H9 (cell line): ENCODE results near the gene GARIN5A. TPM values are rescaled to one million over a fixed set of nuclear protein-coding genes. Genes with fewer than 3 reads are reported as not detected.

Experiments
- DNase-seq: peaks from one replicate; pipeline ENCODE4 v3.0.0-alpha.2; 2017
- H2AFZ ChIP-seq: one replicate; pipeline ENCODE4 v1.6.1; 2013; ENCODE audit warnings: mild to moderate bottlenecking, low read length, control low read depth, moderate library complexity
- H2AK5ac ChIP-seq: 2 replicates; pipeline ENCODE4 v1.6.1; 2013; ENCODE audit warnings: low read length, control low read depth, mixed read lengths; ENCODE audit not compliant: insufficient read length
- H2BK120ac ChIP-seq: one replicate; pipeline ENCODE4 v1.6.1; 2013; ENCODE audit warnings: low read depth, mild to moderate bottlenecking, low read length, control low read depth, inconsistent platforms; ENCODE audit not compliant: poor library complexity, severe bottlenecking
- H2BK12ac ChIP-seq: 2 replicates; pipeline ENCODE4 v1.6.1; 2013; ENCODE audit warnings: low read length, control low read depth, mixed read lengths, low read depth; ENCODE audit not compliant: insufficient read length
- H2BK15ac ChIP-seq: 2 replicates; pipeline ENCODE4 v1.6.1; 2013; ENCODE audit warnings: low read depth, low read length, control low read depth
- H2BK20ac ChIP-seq: one replicate; pipeline ENCODE4 v1.6.1; 2013; ENCODE audit warnings: low read depth, mild to moderate bottlenecking, low read length, control low read depth, inconsistent platforms; ENCODE audit not compliant: poor library complexity, severe bottlenecking
- H2BK5ac ChIP-seq: 2 replicates; pipeline ENCODE4 v1.6.1; 2013; ENCODE audit warnings: low read length, control low read depth, mixed read lengths; ENCODE audit not compliant: insufficient read length
- H3K14ac ChIP-seq: 2 replicates; pipeline ENCODE4 v1.6.1; 2013; ENCODE audit warnings: low read length, control low read depth; ENCODE audit not compliant: insufficient read depth
- H3K18ac ChIP-seq: 2 replicates; pipeline ENCODE4 v1.6.1; 2013; ENCODE audit warnings: low read depth, mild to moderate bottlenecking, mixed read lengths, low read length, control low read depth; ENCODE audit not compliant: insufficient read length
- H3K23ac ChIP-seq: 2 replicates; pipeline ENCODE4 v1.6.1; 2013; ENCODE audit warnings: low read length, control low read depth, mixed read lengths, low read depth; ENCODE audit not compliant: insufficient read length
- H3K23me2 ChIP-seq: 2 replicates; pipeline ENCODE4 v1.6.1; 2013; ENCODE audit warnings: low read depth, mild to moderate bottlenecking, mixed read lengths, low read length, control low read depth; ENCODE audit not compliant: insufficient read length, poor library complexity, severe bottlenecking
- H3K27ac ChIP-seq: 2 replicates; pipeline ENCODE4 v1.5.1; 2013; ENCODE audit warnings: low read length, control low read depth, mixed read lengths, low read depth; ENCODE audit not compliant: insufficient read length
- H3K27me3 ChIP-seq: 2 replicates; pipeline ENCODE4 v1.6.1; 2013; ENCODE audit warnings: low read length, control low read depth, inconsistent platforms; ENCODE audit not compliant: insufficient read depth
- H3K4ac ChIP-seq: 2 replicates; pipeline ENCODE4 v1.6.1; 2013; ENCODE audit warnings: low read depth, mild to moderate bottlenecking, control low read depth, inconsistent platforms, low read length, moderate library complexity
- H3K4me1 ChIP-seq: 2 replicates; pipeline ENCODE4 v1.6.1; 2013; ENCODE audit warnings: low read length, control low read depth, inconsistent platforms; ENCODE audit not compliant: insufficient read depth
- H3K4me2 ChIP-seq: 2 replicates; pipeline ENCODE4 v1.6.1; 2013; ENCODE audit warnings: low read length, control low read depth, mixed read lengths; ENCODE audit not compliant: insufficient read length, insufficient read depth
- H3K56ac ChIP-seq: 2 replicates; pipeline ENCODE4 v1.6.1; 2013; ENCODE audit warnings: low read depth, mild to moderate bottlenecking, mixed read lengths, low read length, control low read depth; ENCODE audit not compliant: insufficient read length
- H3K79me1 ChIP-seq: 2 replicates; pipeline ENCODE4 v1.6.1; 2013; ENCODE audit warnings: low read depth, mild to moderate bottlenecking, moderate library complexity, low read length, control low read depth, inconsistent platforms; ENCODE audit not compliant: insufficient read depth, poor library complexity, severe bottlenecking
- H3K79me2 ChIP-seq: 2 replicates; pipeline ENCODE4 v1.6.1; 2013; ENCODE audit warnings: low read length, control low read depth, inconsistent platforms; ENCODE audit not compliant: insufficient read depth
- H3K9ac ChIP-seq: 2 replicates; pipeline ENCODE4 v1.6.1; 2013; ENCODE audit warnings: low read length, control low read depth, mixed read lengths; ENCODE audit not compliant: insufficient read length; ENCODE audit errors: extremely low read depth
- H3K9me3 ChIP-seq: one replicate; pipeline ENCODE4 v1.6.1; 2013; ENCODE audit warnings: low read depth, low read length, inconsistent platforms; ENCODE audit not compliant: control insufficient read depth
- H3T11ph ChIP-seq: one replicate; pipeline ENCODE4 v1.6.1; 2013; ENCODE audit warnings: mild to moderate bottlenecking, low read length, control low read depth, inconsistent platforms
- H4K20me1 ChIP-seq: one replicate; pipeline ENCODE4 v1.6.1; 2013; ENCODE audit not compliant: control insufficient read depth, insufficient read length, insufficient read depth
- H4K5ac ChIP-seq: 2 replicates; pipeline ENCODE4 v1.6.1; 2013; ENCODE audit warnings: low read depth, mild to moderate bottlenecking, mixed read lengths, low read length, control low read depth; ENCODE audit not compliant: insufficient read length
- H4K8ac ChIP-seq: replicated peaks from 2 replicates; pipeline ENCODE4 v1.6.1; 2013; ENCODE audit warnings: low read length, control low read depth, mixed read lengths, low read depth; ENCODE audit not compliant: insufficient read length
- H4K91ac ChIP-seq: 2 replicates; pipeline ENCODE4 v1.6.1; 2013; ENCODE audit warnings: low read depth, mild to moderate bottlenecking, moderate library complexity, mixed read lengths, low read length, control low read depth; ENCODE audit not compliant: insufficient read length
- H3K27ac Mint-ChIP-seq, 3 experiments: 2 replicates in 2 of 3; 3 replicates in 1 of 3; pipeline ENCODE4 v1.8.0; 2020 to 2021; ENCODE audit warnings: mixed read lengths in 3 of 3, mild to moderate bottlenecking in 1 of 3, moderate library complexity in 1 of 3
- H3K27me3 Mint-ChIP-seq: 2 replicates; pipeline ENCODE4 v1.8.0; 2021; ENCODE audit warnings: low read depth, mild to moderate bottlenecking, moderate library complexity, mixed read lengths
- H3K36me3 Mint-ChIP-seq, 3 experiments: 2 replicates in 2 of 3; 3 replicates in 1 of 3; pipeline ENCODE4 v1.8.0; 2020 to 2021; ENCODE audit warnings: low read depth in 3 of 3, mixed read lengths in 3 of 3; ENCODE audit not compliant: insufficient read depth in 1 of 3
- H3K4me1 Mint-ChIP-seq, 2 experiments: 2 replicates each; pipeline ENCODE4 v1.8.0; 2020; ENCODE audit warnings: mixed read lengths in 2 of 2
- H3K4me3 Mint-ChIP-seq, 2 experiments: 2 replicates in 1 of 2; 3 replicates in 1 of 2; pipeline ENCODE4 v1.8.0; 2020 to 2021; ENCODE audit warnings: mild to moderate bottlenecking in 2 of 2, mixed read lengths in 2 of 2, moderate library complexity in 1 of 2
- H3K9me3 Mint-ChIP-seq, 2 experiments: 2 replicates in 1 of 2; 3 replicates in 1 of 2; pipeline ENCODE4 v1.8.0; 2020; ENCODE audit warnings: mild to moderate bottlenecking in 2 of 2, mixed read lengths in 2 of 2, moderate library complexity in 1 of 2
- WGBS: extraction: QIAGEN DNeasy Blood & Tissue Kit; methylation state at CpG from one replicate; pipeline ENCODE4 v1.1.7; 2013; ENCODE audit warnings: missing lambda C conversion rate, low lambda C conversion rate, mixed read lengths; ENCODE audit not compliant: insufficient read length; ENCODE audit errors: extremely low coverage; 5-methylcytosine and 5-hydroxymethylcytosine counted together
- total RNA-seq: library from RNA; stranded (reverse); gene quantifications from 2 replicates; pipeline ENCODE4 v1.2.1, GENCODE V29; 2021
- TF ChIP-seq, protein P1 (sequence below): fragments of 200-600 bp; sonication (generic); conservative IDR thresholded peaks from 3 replicates; pipeline ENCODE4 v1.8.0; 2021; ENCODE audit warnings: antibody characterized with exemption, mild to moderate bottlenecking

The GARIN5A gene
- total RNA-seq, 1 experiment from 2014 or later = 9.5 TPM

DNA sequence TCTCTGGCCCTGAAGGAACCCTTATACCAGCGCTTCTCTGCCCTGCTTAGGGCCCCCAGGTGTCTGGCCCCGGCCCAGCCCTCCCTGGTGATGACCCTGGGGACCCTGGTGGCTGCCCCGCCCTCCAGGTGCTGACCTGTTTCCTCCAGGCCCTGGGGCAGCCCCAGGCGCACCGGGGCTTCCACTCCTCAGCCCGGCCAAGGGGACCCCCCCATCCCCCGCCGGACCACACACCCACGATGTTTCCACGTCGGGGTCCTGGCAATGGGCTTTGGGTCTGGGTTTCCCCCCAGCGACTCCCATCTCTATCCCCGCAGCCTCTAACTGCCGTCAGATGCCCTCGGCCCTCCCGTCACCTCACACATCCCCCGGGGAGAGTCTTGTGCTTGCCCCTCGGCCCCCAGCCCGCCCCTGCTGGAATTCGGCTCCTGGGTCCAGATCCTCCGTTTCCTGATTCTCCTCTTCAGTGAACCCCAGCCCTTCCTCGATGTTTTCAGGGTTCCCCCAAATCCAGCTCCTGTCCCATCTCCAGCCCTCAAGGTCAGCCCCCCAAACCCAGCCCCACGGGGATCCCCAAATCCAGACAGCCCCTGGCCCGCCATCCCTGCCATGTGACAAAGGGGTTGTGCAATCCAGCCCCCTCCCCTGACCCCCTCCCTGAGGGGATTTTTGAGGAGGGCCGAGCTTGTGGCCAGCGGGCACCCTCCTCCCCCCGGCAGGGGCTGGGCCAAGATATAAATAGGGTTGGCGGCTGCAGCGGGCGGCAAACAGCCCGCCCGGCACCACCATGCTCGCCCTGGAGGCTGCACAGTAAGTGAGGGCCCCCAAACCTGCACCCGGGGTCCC lies 58.2 kb downstream of the GARIN5A start, which contains the start of gene SPIB:
Gene SPIB, plus strand, starts transcription at position 763 of the 846 bp plus-strand sequence. Its CDS starts 25 bp downstream, at position 788.
- TF ChIP-seq, protein P1, sequence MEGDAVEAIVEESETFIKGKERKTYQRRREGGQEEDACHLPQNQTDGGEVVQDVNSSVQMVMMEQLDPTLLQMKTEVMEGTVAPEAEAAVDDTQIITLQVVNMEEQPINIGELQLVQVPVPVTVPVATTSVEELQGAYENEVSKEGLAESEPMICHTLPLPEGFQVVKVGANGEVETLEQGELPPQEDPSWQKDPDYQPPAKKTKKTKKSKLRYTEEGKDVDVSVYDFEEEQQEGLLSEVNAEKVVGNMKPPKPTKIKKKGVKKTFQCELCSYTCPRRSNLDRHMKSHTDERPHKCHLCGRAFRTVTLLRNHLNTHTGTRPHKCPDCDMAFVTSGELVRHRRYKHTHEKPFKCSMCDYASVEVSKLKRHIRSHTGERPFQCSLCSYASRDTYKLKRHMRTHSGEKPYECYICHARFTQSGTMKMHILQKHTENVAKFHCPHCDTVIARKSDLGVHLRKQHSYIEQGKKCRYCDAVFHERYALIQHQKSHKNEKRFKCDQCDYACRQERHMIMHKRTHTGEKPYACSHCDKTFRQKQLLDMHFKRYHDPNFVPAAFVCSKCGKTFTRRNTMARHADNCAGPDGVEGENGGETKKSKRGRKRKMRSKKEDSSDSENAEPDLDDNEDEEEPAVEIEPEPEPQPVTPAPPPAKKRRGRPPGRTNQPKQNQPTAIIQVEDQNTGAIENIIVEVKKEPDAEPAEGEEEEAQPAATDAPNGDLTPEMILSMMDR = no peak
- H3K27me3 ChIP-seq = no peaks in the 10 kb centered on the region
- no peaks in the 10 kb centered on the region for H3K9me3 ChIP-seq
- no peak within 1 kb of the TSS for H3K27ac ChIP-seq
- no peak within 1 kb of the TSS for H4K5ac ChIP-seq
- H3K23me2 ChIP-seq = peaks cover 15% of the 10 kb centered on the region
- peaks cover 9% of the 10 kb centered on the region for H3K27me3 Mint-ChIP-seq
- no peak within 1 kb of the TSS for H2BK15ac ChIP-seq
- no peak within 1 kb of the TSS for H2BK120ac ChIP-seq
- H4K8ac ChIP-seq = no peak within 1 kb of the TSS
- peaks cover 24 to 29% of the 10 kb centered on the region in 2 experiments for H3K4me1 Mint-ChIP-seq
- H2BK12ac ChIP-seq = no peak within 1 kb of the TSS
- no peak within 1 kb of the TSS for H3K23ac ChIP-seq
- no peak within 1 kb of the TSS for H3K4ac ChIP-seq
- H3K4me1 ChIP-seq = no peaks in the 10 kb centered on the region
- DNase-seq = peak; percentile 33
- H3K27ac Mint-ChIP-seq = peak within 1 kb of the TSS in 2 of 3 experiments; percentile 74 to 76; a peak in 4 of 7 replicates
- no peak within 1 kb of the TSS for H2AK5ac ChIP-seq
- H3K4me3 Mint-ChIP-seq = peak within 1 kb of the TSS; percentile 77 to 90
- H4K20me1 ChIP-seq = no peaks in the 10 kb centered on the region
- no peak within 1 kb of the TSS for H3K9ac ChIP-seq
- H2BK5ac ChIP-seq = no peak within 1 kb of the TSS
- H3K4me2 ChIP-seq = peak within 1 kb of the TSS; percentile 93
- peaks cover 4 to 29% (median 7%) of the 10 kb centered on the region in 3 experiments; a peak in 5 of 7 replicates for H3K36me3 Mint-ChIP-seq
- no peak within 1 kb of the TSS for H4K91ac ChIP-seq
- H3K18ac ChIP-seq = no peak within 1 kb of the TSS
- no peak within 1 kb of the TSS for H3K56ac ChIP-seq
- no peak within 1 kb of the TSS for H2AFZ ChIP-seq
- WGBS = no CpG with 5 or more reads among the region's 34 CpGs
- H3K9me3 Mint-ChIP-seq = peaks cover 0 to 3% of the 10 kb centered on the region in 2 experiments; a peak in 1 of 5 replicates
- no peak within 1 kb of the TSS for H3T11ph ChIP-seq
- H3K14ac ChIP-seq = peak within 1 kb of the TSS; percentile 64; the same call in 1 of the 2 replicates
- peaks cover 3% of the 10 kb centered on the region; the same call in 1 of the 2 replicates for H3K79me2 ChIP-seq
- H2BK20ac ChIP-seq = no peak within 1 kb of the TSS
- H3K79me1 ChIP-seq = no peaks in the 10 kb centered on the region
